ENCODE results near the gene GRWD1.
"Not testable (repeated sequence)": the region's sequence is repeated elsewhere in the genome, so short reads cannot be mapped to it uniquely, and the experiment has no call there.

- TF ChIP-seq, protein P1, sequence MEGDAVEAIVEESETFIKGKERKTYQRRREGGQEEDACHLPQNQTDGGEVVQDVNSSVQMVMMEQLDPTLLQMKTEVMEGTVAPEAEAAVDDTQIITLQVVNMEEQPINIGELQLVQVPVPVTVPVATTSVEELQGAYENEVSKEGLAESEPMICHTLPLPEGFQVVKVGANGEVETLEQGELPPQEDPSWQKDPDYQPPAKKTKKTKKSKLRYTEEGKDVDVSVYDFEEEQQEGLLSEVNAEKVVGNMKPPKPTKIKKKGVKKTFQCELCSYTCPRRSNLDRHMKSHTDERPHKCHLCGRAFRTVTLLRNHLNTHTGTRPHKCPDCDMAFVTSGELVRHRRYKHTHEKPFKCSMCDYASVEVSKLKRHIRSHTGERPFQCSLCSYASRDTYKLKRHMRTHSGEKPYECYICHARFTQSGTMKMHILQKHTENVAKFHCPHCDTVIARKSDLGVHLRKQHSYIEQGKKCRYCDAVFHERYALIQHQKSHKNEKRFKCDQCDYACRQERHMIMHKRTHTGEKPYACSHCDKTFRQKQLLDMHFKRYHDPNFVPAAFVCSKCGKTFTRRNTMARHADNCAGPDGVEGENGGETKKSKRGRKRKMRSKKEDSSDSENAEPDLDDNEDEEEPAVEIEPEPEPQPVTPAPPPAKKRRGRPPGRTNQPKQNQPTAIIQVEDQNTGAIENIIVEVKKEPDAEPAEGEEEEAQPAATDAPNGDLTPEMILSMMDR (IDR thresholded peaks at IDR 0.05; ENCODE audit: control extremely low read depth in 1 of 3, insufficient read depth in 1 of 3, low read depth in 1 of 3, low read length in 3 of 3), result not testable (repeated sequence)
- not testable (repeated sequence) for TF ChIP-seq SAP30 (IDR thresholded peaks at IDR 0.05; ENCODE audit: insufficient read depth, insufficient replicate concordance, low read length)
Observed at GRCh38 chr19:48488478-48488877, 42.7 kb downstream of the GRWD1 start.
